GM21786 (cell line): ENCODE data around the gene USP17L12.
"Not testable (repeated sequence)": the region's sequence is repeated elsewhere in the genome, so short reads cannot be mapped to it uniquely, and the experiment has no call there.

Experiments used
- ATAC-seq: cut with Tn5 transposase; IDR thresholded peaks from one replicate; pipeline ENCODE4 v1.9.1; 2021; ENCODE audit not compliant: unreplicated experiment

USP17L12 gene

GRCh38 chr4:9219852-9220251, at the start of gene USP17L12:
USP17L12 (plus strand) TSS chr4:9220152; CDS start chr4:9220152, 0 bp downstream.
- not testable (repeated sequence) for ATAC-seq

GRCh38 chr4:9210357-9210756, 9.6 kb upstream of the USP17L12 start, which contains the start of gene USP17L10:
USP17L10 (plus strand) TSS chr4:9210657; CDS start chr4:9210657, 0 bp downstream.
- not testable (repeated sequence) for ATAC-seq

DNA sequence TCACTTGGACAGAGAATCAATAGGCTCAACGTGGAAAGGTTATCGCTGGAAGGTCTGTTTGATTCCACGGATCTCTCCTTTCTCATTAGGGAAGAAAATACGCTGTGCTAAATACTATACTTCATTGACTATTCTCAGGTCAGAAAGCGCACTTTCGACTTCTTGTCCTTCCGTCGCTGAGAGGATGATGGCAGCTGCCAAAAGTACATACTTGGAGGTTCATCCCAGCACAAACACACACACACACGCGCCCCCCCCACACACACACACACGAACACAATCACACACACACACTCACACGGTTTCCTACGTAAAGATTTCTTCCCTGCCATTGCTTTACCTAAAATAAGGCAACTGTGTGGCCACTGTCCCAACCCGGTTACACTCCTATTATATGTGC, 5.3 kb upstream of the USP17L12 start:
- ATAC-seq = not testable (repeated sequence)

GRCh38 chr4:9215105-9215504, 4.8 kb upstream of the USP17L12 start, which contains the start of gene USP17L11:
USP17L11 (plus strand) TSS chr4:9215405; CDS start chr4:9215405, 0 bp downstream.
- ATAC-seq = not testable (repeated sequence)

GRCh38 chr4:9224596-9224995, 4.6 kb downstream of the USP17L12 start, which contains the start of gene USP17L13:
USP17L13 (plus strand) TSS chr4:9224896; CDS start chr4:9224896, 0 bp downstream.
- ATAC-seq = not testable (repeated sequence)

DNA sequence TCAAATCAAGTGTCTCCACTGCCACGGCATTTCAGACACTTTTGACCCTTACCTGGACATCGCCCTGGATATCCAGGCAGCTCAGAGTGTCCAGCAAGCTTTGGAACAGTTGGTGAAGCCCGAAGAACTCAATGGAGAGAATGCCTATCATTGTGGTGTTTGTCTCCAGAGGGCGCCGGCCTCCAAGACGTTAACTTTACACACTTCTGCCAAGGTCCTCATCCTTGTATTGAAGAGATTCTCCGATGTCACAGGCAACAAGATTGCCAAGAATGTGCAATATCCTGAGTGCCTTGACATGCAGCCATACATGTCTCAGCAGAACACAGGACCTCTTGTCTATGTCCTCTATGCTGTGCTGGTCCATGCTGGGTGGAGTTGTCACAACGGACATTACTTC, 10.3 kb downstream of the USP17L12 start:
- not testable (repeated sequence) for ATAC-seq

DNA sequence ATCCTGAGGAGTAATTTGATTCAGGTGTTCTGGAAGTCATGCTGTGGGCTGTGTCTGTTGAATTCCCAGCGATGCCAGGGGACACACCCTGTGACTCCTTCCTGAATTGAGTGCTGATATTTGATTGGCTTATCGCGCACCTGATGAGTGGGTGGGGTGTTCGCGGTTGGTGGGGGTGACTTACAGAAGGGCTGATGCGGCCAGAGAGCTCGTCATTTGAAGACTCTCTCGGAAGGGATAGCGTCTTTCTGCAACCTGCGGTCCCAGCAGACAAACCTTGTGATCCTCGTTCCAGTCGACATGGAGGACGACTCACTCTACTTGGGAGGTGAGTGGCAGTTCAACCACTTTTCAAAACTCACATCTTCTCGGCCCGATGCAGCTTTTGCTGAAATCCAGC, 14.1 kb downstream of the USP17L12 start, which contains the start of gene USP17L15:
USP17L15 (plus strand) TSS at position 301 of the 400 bp plus-strand sequence; CDS start at position 301, 0 bp downstream.
- ATAC-seq = not testable (repeated sequence)

- not testable (repeated sequence) for ATAC-seq
Observed at GRCh38 chr4:9238461-9238860, 18.5 kb downstream of the USP17L12 start.

- not testable (repeated sequence) for ATAC-seq
Observed at GRCh38 chr4:9243579-9243978, 23.6 kb downstream of the USP17L12 start, which contains the start of gene USP17L17. USP17L17 (plus strand) TSS chr4:9243879; CDS start chr4:9243879, 0 bp downstream.

DNA sequence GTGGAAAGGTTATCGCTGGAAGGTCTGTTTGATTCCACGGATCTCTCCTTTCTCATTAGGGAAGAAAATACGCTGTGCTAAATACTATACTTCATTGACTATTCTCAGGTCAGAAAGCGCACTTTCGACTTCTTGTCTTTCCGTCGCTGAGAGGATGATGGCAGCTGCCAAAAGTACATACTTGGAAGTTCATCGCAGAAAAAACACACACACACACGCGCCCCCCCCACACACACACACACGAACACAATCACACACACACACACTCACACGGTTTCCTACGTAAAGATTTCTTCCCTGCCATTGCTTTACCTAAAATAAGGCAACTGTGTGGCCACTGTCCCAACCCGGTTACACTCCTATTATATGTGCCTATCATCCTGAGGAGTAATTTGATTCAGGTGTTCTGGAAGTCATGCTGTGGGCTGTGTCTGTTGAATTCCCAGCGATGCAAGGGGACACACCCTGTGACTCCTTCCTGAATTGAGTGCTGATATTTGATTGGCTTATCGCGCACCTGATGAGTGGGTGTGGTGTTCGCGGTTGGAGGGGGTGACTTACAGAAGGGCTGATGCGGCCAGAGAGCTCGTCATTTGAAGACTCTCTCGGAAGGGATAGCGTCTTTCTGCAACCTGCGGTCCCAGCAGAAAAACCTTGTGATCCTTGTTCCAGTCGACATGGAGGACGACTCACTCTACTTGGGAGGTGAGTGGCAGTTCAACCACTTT, 28.2 kb downstream of the USP17L12 start, which contains the start of gene USP17L18:
USP17L18 (plus strand) TSS at position 678 of the 728 bp plus-strand sequence; CDS start at position 678, 0 bp downstream.
- not testable (repeated sequence) for ATAC-seq

GRCh38 chr4:9253078-9253477, 33.1 kb downstream of the USP17L12 start, which contains the start of gene USP17L19:
USP17L19 (plus strand) TSS chr4:9253378; CDS start chr4:9253378, 0 bp downstream.
- not testable (repeated sequence) for ATAC-seq

DNA sequence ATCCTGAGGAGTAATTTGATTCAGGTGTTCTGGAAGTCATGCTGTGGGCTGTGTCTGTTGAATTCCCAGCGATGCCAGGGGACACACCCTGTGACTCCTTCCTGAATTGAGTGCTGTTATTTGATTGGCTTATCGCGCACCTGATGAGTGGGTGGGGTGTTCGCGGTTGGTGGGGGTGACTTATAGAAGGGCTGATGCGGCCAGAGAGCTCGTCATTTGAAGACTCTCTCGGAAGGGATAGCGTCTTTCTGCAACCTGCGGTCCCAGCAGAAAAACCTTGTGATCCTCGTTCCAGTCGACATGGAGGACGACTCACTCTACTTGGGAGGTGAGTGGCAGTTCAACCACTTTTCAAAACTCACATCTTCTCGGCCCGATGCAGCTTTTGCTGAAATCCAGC, 37.9 kb downstream of the USP17L12 start, which contains the start of gene USP17L20:
USP17L20 (plus strand) TSS at position 301 of the 400 bp plus-strand sequence; CDS start at position 301, 0 bp downstream.
- ATAC-seq = not testable (repeated sequence)

GRCh38 chr4:9262572-9262971, 42.6 kb downstream of the USP17L12 start, which contains the start of gene USP17L21:
USP17L21 (plus strand) TSS chr4:9262872; CDS start chr4:9262872, 0 bp downstream.
- ATAC-seq = not testable (repeated sequence)

- ATAC-seq = not testable (repeated sequence)
Observed at GRCh38 chr4:9267319-9267718, 47.4 kb downstream of the USP17L12 start, which contains the start of gene USP17L22. USP17L22 (plus strand) TSS chr4:9267619; CDS start chr4:9267619, 0 bp downstream.
